Measurements from ENCODE around the gene LGALS7B. TPM values are rescaled to one million over a fixed set of nuclear protein-coding genes. Genes with fewer than 3 reads are reported as not detected.
"Not testable (repeated sequence)": the region's sequence is repeated elsewhere in the genome, so short reads cannot be mapped to it uniquely, and the experiment has no call there.

LGALS7B gene
- total RNA-seq, 1 experiment from 2014 or later: not detected

DNA sequence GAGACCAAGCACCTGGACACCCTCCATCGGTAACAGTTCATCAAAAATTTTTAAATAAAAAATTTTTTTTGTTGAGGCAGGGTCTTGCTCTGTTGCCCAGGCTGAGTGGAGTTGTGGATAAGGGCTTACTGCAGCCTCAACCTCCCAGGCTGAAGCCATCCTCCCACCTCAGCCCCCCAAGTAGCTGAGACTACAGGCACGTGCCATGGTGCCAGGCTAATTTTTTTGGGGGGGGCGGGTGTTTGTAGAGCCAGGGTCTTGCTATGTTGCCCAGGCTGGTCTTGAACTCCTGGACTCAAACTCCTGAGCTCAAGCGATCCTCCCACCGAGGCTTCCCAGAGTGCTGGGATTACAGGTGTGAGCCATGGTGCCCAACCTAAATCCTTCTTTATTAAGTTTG is 4.7 kb downstream of the LGALS7B start:
- no peak for DNase-seq (ENCODE audit: extremely low read depth, low read depth)

DNA sequence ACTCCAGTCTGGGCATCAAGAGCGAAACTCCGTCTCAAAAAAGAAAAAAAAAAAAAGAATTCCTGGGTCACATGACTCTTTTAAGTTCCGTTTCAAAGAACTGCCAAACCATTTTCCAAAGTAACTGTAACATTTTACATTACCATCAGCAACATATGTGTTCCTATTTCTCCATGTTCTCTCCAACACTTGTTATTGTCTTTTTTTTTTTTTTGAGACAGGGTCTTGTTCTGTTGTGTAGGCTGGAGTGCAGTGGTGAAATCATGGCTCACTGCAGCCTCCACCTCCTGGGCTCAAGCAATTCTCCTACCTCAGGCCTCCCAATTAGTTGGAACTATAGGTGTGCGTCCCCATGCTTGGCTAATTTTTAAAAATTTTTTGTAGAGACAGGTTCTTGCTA is 6.5 kb downstream of the LGALS7B start:
- DNase-seq (ENCODE audit: extremely low read depth, low read depth): no peak

- no peak for DNase-seq (ENCODE audit: extremely low read depth, low read depth)
These were observed 7.2 kb downstream of the LGALS7B start for GRCh38 chr19:38796154-38796553.

DNA sequence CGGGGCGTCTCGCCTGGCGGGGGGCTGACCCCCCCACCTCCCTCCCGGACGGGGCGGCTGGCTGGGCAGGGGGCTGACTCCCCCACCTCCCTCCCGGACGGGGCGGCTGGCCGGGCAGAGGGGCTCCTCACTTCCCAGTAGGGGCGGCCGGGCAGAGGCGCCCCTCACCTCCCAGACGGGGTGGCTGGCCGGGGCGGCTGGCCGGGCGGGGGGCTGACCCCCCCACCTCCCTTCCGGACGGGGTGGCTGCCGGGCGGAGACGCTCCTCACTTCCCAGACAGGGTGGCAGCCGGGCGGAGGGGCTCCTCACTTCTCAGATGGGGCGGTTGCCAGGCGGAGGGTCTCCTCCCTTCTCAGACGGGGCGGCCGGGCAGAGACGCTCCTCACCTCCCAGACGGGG is 8.8 kb downstream of the LGALS7B start:
- DNase-seq (ENCODE audit: extremely low read depth, low read depth): not testable (repeated sequence)

GRCh38 chr19:38799104-38799503 is 10.1 kb downstream of the LGALS7B start:
- DNase-seq (ENCODE audit: extremely low read depth, low read depth): no peak

- DNase-seq (ENCODE audit: extremely low read depth, low read depth): no peak
These were observed 11.8 kb downstream of the LGALS7B start for GRCh38 chr19:38800577-38801347.

DNA sequence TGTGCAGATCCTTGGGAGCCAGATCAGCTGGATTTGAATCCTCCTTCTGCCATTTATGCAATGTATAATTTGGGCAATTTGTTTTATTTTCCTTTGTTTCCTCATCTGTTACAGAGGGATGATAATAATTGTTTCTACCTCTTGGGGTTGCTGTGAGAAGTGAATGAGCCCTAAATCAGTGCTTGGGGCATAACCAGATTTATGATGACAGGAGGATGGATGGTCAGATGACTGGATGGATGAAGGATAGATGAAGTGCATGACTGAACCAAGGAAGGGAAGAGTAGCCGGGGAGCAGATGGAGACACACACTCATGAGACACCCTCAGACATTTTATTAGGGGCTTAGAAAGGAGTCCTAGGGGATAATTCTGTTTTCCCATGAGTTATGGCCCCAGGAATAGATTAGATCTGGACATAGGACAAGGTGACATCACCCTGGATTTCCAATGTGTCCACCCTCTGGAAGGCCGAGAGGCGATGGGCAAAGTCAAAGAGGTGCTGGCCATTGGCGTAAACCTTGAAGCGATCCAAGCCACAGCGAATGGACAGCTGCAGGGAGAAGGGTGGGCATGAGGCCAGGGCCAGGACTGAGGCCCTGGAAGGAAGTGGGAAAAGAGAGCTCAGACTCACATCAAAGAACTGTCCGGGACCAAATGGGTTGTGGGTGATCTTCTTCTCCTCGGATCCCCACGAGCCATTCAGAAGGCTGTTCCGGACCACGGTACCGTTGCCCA is 12.5 kb downstream of the LGALS7B start:
- no peak for DNase-seq (ENCODE audit: extremely low read depth, low read depth)

GRCh38 chr19:38803543-38803942 is 14.5 kb downstream of the LGALS7B start:
- no peak for DNase-seq (ENCODE audit: extremely low read depth, low read depth)

- DNase-seq (ENCODE audit: extremely low read depth, low read depth): no peak
These were observed 16.2 kb downstream of the LGALS7B start for GRCh38 chr19:38805180-38805579.

DNA sequence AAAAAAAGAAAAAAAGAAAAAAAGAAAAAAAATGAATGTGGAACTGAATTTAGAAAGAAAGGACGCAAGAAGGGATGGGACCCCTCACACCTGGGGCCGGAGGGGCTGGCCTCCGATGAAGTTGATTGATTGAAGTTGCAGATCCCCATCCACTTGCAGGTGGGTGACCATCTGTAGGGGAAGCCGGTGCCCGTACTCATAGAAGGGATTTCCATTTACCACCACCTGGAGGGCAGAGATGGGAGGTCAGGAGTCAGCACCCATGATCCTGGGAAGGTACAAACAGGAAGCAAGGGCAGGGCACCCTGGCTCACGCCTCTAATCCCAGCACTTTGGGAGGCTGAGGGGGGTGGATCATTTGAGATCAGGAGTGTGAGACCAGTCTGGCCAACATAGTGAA is 17.4 kb downstream of the LGALS7B start:
- no peak for DNase-seq (ENCODE audit: extremely low read depth, low read depth)

DNA sequence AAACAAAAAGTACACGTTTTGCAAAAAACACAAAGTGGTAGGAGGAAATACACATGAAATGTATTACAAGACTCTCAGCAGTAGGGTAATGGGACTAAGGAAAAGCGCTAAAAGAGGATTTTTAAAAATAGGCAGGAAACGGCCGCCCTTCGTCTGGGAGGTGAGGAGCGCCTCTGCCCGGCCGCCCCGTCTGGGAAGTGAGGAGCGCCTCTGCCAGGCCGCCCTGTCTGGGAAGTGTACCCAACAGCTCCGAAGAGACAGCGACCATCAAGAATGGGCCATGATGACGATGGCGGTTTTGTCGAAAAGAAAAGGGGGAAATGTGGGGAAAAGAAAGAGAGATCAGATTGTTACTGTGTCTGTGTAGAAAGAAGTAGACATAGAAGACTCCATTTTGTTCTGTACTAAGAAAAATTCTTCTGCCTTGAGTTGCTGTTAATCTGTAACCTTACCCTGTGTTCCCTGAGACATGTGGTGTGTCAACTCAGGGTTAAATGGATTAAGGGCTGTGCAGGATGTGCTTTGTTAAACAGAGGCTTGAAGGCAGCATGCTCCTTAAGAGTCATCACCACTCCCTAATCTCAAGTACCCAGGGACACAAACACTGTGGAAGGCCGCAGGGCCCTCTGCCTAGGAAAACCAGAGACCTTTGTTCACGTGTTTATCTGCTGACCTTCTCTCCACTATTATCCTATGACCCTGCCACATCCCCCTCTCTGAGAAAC is 18.5 kb downstream of the LGALS7B start:
- not testable (repeated sequence) for DNase-seq (ENCODE audit: extremely low read depth, low read depth)

DNA sequence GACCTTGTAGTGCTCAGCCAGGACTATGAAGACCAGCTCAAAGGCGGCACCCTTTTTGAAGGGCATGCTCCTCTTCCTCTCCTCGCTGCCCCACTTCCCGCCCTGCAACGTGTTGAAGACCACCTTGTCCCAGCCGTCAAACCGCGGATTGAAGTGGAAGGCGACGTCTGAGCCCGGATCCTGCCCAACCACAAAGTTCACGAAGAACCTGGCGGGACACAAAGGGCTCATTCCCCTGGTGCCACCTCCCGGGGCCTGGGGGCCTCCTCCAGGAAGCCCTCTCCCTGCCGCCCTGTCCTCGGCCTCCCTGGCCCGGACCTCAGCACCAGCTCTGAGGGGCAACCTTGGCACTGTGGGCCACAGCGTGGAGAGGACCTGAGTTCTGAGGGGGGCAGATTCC is 19.7 kb downstream of the LGALS7B start:
- DNase-seq (ENCODE audit: extremely low read depth, low read depth): no peak

DNA sequence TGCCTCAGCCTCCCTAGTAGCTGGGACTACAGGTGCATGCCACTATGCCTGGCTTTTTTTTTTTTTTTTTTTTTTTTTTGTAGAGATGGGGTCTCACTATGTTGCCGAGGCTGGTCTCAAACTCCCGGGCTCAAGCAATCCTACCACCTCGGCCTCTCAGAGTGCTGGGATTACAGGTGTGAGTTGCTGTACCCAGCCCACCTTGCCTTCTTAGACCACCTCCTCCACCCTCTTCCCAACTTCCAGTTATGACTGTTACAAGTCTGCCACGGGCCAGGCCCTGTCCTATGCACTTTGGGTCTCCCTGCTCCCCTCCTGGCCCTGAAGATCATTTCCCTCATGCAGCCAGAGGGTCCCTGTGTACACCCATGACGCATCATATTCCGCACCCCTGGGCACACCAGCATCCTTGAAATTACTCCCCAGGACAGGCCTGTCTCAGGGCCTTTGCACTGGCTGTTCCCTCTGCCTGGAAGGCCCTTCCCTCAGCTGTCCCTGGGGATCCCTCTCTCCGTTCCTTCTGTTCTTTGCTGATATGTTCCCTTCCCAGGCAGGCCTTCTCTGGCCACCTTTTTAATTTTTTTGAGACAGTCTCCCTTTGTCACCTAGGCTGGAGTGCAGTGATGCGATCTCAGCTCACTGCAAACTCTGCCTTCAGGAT is 20.7 kb downstream of the LGALS7B start:
- DNase-seq (ENCODE audit: extremely low read depth, low read depth): no peak

DNA sequence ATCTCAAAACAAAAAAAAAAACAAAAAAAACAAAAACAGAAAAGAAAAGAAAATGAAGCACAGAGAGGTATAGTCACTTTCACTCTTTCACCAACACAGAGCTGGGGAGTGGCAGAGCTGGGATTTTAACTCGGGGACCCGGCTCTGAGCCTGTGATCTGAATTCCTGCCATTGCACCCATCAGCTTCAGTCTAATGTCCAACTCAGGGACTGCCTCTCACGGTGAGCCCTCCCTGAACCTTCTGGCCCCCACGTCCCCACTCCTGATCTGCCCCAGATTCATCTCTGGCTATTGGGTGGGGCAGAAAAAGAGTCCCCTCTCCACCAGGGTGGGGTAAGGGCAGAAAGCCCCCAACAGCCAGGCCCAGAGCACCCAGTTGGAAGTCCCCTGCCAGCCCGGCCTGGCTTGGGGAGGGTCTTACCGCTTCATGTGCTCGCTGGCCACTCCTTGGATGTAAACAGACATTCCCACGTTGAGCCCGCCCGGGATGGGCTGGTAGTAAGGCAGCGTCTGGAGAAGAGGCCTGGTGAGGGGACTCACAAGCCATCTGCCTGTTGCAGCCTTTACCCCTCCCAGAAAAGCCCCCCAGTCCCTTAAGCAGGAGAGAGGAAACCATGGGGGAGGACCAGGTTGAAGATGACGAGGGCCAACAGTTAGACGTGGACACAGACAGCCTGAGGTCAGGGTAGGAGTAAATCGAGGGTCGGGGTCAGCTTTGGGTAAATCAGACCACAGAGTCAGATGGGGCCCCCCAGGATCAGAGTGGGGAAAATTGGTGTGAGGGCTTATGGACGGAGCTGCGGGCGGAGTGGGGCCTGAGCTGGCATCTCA is 23.2 kb downstream of the LGALS7B start:
- DNase-seq (ENCODE audit: extremely low read depth, low read depth): no peak

DNA sequence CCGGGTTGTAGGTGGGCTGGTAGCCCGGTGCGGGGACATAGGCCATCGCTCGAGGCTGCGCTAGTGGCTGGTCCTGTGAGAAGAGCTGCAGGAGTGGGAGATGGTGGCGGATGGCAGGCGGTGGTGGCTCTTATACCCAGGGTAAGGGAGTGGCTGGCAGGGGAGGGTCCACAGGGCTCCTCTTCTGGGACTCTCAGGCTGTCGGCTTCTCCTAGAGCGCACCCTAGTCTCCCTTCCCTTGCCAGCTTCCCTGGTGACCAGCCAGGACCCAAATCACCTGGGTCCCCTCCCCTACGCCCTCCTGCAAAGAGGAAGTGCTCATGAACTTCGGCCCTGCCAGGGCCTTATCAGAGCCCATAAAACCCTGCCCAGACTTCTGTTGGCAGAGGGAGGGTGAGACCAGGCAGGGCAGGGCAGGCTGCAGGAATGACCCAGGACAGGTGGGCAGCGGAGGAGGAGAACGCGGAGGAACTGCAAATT is 23.9 kb downstream of the LGALS7B start, which contains the start of gene LGALS4:
Gene LGALS4, minus strand, starts transcription at position 105 of the 480 bp plus-strand sequence. Its CDS starts 59 bp downstream, at position 46.
- no peak for DNase-seq (ENCODE audit: extremely low read depth, low read depth)

DNA sequence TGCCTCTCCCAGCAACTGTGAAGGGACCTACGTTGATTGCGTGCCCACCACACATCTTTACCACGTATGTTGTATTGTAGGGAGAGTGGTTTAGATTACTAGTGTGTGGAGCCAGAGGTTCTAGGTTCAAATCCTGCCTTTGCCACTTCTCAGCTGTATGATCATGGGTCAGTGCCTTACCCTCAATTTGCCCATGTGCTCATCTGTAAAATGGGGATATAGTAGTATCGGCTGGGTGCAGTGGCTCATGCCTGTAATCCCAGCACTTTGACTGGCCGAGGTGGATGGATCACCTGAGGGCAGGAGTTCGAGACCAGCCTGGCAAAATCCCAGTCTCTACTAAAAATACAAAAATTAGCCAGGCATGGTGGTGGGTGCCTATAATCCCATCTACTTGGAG is 24.3 kb downstream of the LGALS7B start:
- DNase-seq (ENCODE audit: extremely low read depth, low read depth): no peak

- DNase-seq (ENCODE audit: extremely low read depth, low read depth): not testable (repeated sequence)
These were observed 24.9 kb downstream of the LGALS7B start for GRCh38 chr19:38813932-38814331.

DNA sequence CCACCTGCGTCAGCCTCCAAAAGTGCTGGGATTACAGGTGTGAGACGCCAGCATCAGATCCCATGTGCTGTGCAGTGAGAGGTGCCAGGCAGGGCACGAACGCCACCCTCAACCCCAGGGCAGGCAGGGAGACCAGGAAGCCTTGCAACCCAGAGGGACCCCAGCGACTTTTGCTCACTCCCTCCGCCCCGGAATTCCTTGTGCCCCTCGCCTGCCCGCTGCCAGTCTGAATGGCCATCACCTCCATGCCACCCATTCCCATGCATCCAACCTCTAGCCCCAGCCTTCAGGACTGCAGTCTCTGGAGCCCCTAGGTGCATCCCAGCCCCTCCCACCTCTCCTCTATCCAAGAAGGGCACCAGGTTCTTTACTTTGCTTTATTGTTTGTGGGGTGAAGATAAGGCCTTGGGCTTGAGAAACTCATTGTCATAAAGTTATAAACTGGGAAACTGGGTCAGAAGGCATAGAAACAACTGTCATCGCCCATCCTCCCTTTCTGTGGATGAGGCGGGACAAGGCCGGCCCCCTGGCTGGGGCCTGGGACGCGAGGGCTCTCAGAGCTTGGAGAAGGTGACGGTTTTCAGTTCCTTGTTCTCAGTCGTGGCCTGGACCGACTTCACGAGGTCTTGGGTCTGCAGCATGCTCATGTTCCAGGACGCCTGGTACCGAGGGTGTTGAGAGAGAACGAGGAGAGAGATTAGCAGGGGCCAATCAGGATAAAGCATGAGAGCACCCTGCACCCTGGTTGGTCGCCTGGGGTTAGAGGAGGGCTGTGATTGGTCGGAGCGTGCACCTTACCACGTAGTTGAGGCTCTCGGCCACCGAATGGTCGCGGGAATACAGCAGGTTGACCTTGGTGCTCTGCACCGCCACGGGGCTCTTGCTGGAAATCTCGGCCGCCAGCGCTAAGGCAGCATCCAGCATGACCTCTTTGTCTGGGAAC is 26.3 kb downstream of the LGALS7B start:
- DNase-seq (ENCODE audit: extremely low read depth, low read depth): no peak

Data from NCI-H460 (cell line).